HG03378 (cell line): ENCODE measurements around the gene METTL17.

Experiments used
- ATAC-seq: cut with Tn5 transposase; IDR thresholded peaks from one replicate; pipeline ENCODE4 v1.9.1; 2021; ENCODE audit warnings: mild to moderate bottlenecking, moderate library complexity; ENCODE audit not compliant: unreplicated experiment

Gene METTL17

DNA sequence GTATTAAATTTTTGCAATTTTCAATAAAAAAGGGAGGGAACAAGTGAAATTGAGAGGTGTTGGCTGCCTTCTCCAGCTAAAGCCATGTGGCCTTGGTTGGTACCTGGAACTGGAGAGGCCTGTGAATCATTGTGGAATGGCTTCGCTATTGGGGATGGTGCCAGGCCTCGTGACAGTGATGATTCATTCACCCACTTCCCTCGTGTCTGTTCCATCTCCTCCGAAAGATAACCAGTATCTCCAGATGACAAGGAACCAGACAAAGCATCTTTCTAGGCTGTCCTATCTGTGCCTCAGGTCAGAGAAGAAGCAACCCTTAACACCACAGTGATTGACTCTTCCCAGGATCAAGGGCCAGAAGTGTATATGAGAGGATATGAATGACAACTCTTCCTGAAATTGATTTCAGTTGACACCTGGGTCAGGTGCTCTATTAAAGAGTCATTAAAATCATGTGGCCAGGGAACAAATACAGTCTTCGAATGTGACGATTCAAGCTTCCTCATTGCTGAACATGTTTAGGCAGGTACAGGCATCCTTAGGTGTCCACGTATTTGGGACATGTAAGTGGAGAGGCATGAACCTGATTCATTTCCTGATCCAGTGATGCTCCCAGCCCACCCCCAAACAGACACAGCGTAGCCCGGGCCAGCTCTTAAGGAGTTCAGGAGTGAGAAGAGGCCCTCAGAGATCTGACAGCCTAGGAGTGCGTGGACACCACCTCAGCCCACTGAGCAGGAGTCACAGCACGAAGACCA, 52.1 kb downstream of the METTL17 start, which contains the start of gene RNASE7:
RNASE7 (plus strand) TSS at position 687 of the 758 bp plus-strand sequence. CDS start 631 bp downstream, outside the sequence.
- ATAC-seq: no peak

DNA sequence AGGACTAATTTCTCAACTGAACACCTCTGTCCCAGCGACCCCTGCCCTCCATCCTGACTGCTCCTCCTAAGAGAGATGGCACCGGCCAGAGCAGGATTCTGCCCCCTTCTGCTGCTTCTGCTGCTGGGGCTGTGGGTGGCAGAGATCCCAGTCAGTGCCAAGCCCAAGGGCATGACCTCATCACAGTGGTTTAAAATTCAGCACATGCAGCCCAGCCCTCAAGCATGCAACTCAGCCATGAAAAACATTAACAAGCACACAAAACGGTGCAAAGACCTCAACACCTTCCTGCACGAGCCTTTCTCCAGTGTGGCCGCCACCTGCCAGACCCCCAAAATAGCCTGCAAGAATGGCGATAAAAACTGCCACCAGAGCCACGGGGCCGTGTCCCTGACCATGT, 53.1 kb downstream of the METTL17 start:
- ATAC-seq: no peak

DNA sequence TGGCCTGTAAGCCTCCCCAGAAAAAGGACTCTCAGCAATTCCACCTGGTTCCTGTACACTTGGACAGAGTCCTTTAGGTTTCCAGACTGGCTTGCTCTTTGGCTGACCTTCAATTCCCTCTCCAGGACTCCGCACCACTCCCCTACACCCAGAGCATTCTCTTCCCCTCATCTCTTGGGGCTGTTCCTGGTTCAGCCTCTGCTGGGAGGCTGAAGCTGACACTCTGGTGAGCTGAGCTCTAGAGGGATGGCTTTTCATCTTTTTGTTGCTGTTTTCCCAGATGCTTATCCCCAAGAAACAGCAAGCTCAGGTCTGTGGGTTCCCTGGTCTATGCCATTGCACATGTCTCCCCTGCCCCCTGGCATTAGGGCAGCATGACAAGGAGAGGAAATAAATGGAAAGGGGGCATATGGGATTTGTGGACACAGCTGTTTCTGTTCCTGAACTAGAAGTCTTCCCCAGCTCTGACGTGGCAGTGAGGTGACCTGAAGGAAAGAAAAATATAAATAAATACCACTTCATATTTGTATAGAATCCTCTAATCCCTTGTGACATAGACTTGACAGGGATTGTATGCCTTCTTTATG, 53.7 kb downstream of the METTL17 start:
- ATAC-seq: no peak

DNA sequence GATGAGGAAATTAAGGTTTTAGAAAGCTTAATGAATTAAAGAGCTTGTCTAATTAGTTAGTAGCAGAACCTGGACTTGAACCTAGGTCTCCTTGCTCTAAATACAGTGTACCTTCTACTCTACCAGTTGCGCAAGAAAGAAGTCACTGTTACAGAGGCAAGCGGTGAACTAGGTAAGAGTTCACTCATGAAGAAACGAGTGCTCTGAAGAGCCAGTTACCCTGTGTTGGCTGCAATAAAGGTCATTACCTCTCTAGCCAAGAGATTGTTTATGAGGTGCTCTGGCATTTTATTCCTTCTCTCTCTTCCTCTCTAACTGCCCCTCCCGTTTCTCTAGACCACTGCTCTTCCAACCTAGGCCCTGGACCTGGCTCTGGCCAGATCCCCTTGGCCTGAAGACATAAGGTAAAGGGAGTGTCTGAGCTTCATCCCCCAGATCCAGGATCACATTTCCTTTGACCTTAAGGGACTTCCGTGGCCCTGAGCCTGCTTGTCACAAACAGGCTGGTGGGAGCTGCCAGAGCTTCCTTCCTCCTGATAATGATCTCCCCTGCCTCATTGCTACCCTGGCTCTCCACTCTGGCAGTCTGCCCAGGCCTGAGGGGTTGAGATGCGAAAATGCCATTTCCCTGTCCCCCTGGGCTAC, 54.3 kb downstream of the METTL17 start:
- no peak for ATAC-seq
